Uterus (tissue), 4 donors: ENCODE results near the gene OR11H6. TPM values are rescaled to one million over a fixed set of nuclear protein-coding genes. Genes with fewer than 3 reads are reported as not detected.
"Not testable (repeated sequence)": the region's sequence is repeated elsewhere in the genome, so short reads cannot be mapped to it uniquely, and the experiment has no call there.

Experiments used
- DNase-seq, 2 donors: peaks; one replicate each; pipeline ENCODE4 v3.0.0-alpha.2; 2019 to 2020
- H3K27ac ChIP-seq, 2 donors: fragments of 200-600 bp; sonication (generic); 1 replicate in 1 of 2; 2 replicates in 1 of 2; pipeline ENCODE4 v1.5.1; 2016 to 2018
- H3K27me3 ChIP-seq, 2 donors: fragments of 200-600 bp; sonication (generic); one replicate each; pipeline ENCODE4 v1.5.1; 2018 to 2019; ENCODE audit warnings: control low read depth in 1 of 2
- H3K36me3 ChIP-seq, 2 donors: fragments of 200-600 bp; sonication (generic); one replicate each; pipeline ENCODE4 v1.5.1; 2019; ENCODE audit warnings: control low read depth in 1 of 2
- H3K4me1 ChIP-seq, 2 donors: fragments of 200-600 bp; sonication (generic); one replicate each; pipeline ENCODE4 v1.5.1; 2018 to 2019; ENCODE audit warnings: control low read depth in 1 of 2
- H3K4me3 ChIP-seq, 2 donors: fragments of 200-600 bp; sonication (generic); 1 replicate in 1 of 2; 2 replicates in 1 of 2; pipeline ENCODE4 v1.5.1; 2018 to 2019; ENCODE audit warnings: mild to moderate bottlenecking in 1 of 2
- H3K9me3 ChIP-seq, 2 donors: fragments of 200-600 bp; sonication (generic); one replicate each; pipeline ENCODE4 v1.5.1; 2019; ENCODE audit warnings: control low read depth in 1 of 2
- POLR2A ChIP-seq, 2 donors: fragments of 450-650 bp; IDR thresholded peaks; one replicate each; pipeline ENCODE4 v1.6.1; 2016; ENCODE audit warnings: antibody characterized with exemption in 2 of 2, mild to moderate bottlenecking in 1 of 2, moderate library complexity in 1 of 2
- intact Hi-C: fragments of 100-400 bp; cut with DNase I; formaldehyde crosslinking; loops from one replicate; pipeline ENCODE4 v1.15.1; 2023; ENCODE audit warnings: low total_unique reads
- total RNA-seq, 4 donors: library from RNA; depleted of rRNA in 3 of 4; stranded (reverse); fragments of >200 nt in 3 of 4; gene quantifications; one replicate each; pipeline versions ENCODE4 v1.1.0 to v1.2.4, GENCODE V29; 2014 to 2023
- TF ChIP-seq, protein P1 (sequence below), 4 experiments: fragments of 200-600 bp in 2 of 4; fragments of 450-650 bp in 2 of 4; sonication (generic) in 2 of 4; IDR thresholded peaks; one replicate each; pipeline ENCODE4 v1.5.1; 2016 to 2019; ENCODE audit warnings: antibody characterized with exemption in 4 of 4, mild to moderate bottlenecking in 2 of 4, moderate library complexity in 1 of 4
- donor health status: DM: yes; HTN: yes; CAD: no.

OR11H6 gene
- not detected for total RNA-seq

- intact Hi-C loops: no loop called here
- DNase-seq: no peak
- no peaks in the 10 kb centered on the region for H3K36me3 ChIP-seq
Measured at GRCh38 chr14:20223410-20223809, at the start of gene OR11H6. Gene OR11H6 (plus strand): TSS chr14:20223710. CDS start chr14:20223710, 0 bp downstream.

GRCh38 chr14:20174205-20174604 is 49.3 kb upstream of the OR11H6 start:
- H3K9me3 ChIP-seq, DNase-seq, H3K36me3 ChIP-seq, H3K4me3 ChIP-seq, H3K27ac ChIP-seq, H3K4me1 ChIP-seq, intact Hi-C loops, H3K27me3 ChIP-seq: not testable (repeated sequence)

More at GRCh38 chr14:20223410-20223809, at the start of gene OR11H6:
- Histone ChIP-seq H3K9me3 (no peaks in the 10 kb centered on the region), H3K4me3 (no peak within 1 kb of the TSS), H3K4me1 (no peaks in the 10 kb centered on the region), H3K27ac (no peak within 1 kb of the TSS), H3K27me3 (no peaks in the 10 kb centered on the region)
- no peak for TF ChIP-seq POLR2A (IDR thresholded peaks at IDR 0.05)
- TF ChIP-seq, protein P1, sequence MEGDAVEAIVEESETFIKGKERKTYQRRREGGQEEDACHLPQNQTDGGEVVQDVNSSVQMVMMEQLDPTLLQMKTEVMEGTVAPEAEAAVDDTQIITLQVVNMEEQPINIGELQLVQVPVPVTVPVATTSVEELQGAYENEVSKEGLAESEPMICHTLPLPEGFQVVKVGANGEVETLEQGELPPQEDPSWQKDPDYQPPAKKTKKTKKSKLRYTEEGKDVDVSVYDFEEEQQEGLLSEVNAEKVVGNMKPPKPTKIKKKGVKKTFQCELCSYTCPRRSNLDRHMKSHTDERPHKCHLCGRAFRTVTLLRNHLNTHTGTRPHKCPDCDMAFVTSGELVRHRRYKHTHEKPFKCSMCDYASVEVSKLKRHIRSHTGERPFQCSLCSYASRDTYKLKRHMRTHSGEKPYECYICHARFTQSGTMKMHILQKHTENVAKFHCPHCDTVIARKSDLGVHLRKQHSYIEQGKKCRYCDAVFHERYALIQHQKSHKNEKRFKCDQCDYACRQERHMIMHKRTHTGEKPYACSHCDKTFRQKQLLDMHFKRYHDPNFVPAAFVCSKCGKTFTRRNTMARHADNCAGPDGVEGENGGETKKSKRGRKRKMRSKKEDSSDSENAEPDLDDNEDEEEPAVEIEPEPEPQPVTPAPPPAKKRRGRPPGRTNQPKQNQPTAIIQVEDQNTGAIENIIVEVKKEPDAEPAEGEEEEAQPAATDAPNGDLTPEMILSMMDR (IDR thresholded peaks at IDR 0.05): no peak

- no peak overlapping the region for H3K27ac ChIP-seq
- no peak for DNase-seq
- H3K4me3 ChIP-seq: no peak overlapping the region
- H3K27me3 ChIP-seq: no peaks in the 10 kb centered on the region
- TF ChIP-seq, protein P1 (IDR thresholded peaks at IDR 0.05): no peak
- no peak for TF ChIP-seq POLR2A (IDR thresholded peaks at IDR 0.05)
- no peaks in the 10 kb centered on the region for H3K4me1 ChIP-seq
- intact Hi-C loops: no loop called here
- no peaks in the 10 kb centered on the region for H3K9me3 ChIP-seq
- H3K36me3 ChIP-seq: no peaks in the 10 kb centered on the region
Measured at GRCh38 chr14:20176330-20176729, 47.2 kb upstream of the OR11H6 start.

DNA sequence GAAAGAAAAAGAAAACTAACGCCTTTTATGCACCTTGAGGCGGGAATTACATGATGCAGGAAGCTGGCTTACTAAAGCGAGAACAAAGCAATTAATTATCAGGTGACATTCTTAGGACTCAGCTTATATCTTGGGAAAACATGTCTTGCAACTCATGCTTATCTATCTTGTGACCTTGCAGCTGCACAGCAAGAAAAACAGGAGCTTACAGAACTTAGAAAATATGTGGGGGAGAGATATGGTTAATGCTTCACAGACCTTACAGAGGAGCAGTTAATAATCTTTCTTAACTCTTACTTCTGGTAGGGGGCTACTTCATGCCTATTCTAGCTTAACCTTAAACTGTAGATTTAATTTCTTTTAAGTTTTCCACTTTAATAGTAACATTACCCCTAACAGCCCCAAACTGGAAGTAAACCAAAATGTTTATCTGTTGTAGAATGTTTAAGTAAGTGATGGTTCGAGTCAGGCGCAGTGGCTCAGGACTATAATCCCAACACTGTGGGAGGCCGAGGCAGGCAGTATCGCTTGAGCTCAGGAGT is 46.0 kb upstream of the OR11H6 start:
- H3K36me3 ChIP-seq: no peaks in the 10 kb centered on the region

DNA sequence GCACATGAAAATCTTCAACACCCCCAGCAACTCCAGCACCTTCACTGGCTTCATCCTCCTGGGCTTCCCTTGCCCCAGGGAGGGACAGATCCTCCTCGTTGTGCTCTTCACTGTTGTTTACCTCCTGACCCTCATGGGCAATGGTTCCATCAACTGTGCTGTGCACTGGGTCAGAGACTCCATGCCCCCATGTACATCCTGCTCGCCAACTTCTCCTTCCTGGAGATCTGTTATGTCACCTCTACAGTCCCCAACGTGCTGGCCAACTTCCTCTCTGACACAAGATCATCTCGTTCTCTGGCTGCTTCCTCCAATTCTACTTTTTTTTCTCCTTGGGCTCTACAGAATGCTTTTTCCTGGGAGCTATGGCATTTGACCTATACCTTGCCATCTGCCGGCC is 44.3 kb upstream of the OR11H6 start:
- intact Hi-C loops: no loop called here
- Histone ChIP-seq H3K4me3 (no peak overlapping the region), H3K9me3 (no peaks in the 10 kb centered on the region), H3K27ac (no peak overlapping the region), H3K4me1 (no peaks in the 10 kb centered on the region), H3K27me3 (no peaks in the 10 kb centered on the region), H3K36me3 (no peaks in the 10 kb centered on the region)
- DNase-seq: no peak
- no peak for TF ChIP-seq POLR2A (IDR thresholded peaks at IDR 0.05)
- TF ChIP-seq, protein P1 (IDR thresholded peaks at IDR 0.05): no peak

More for the DNA sequence above, 46.0 kb upstream of the OR11H6 start:
- no peak overlapping the region for H3K4me3 ChIP-seq
- intact Hi-C loops: no loop called here
- no peak for TF ChIP-seq POLR2A (IDR thresholded peaks at IDR 0.05)
- TF ChIP-seq, protein P1 (IDR thresholded peaks at IDR 0.05): no peak
- no peaks in the 10 kb centered on the region for H3K27me3 ChIP-seq
- no peak for DNase-seq
- H3K4me1 ChIP-seq: no peaks in the 10 kb centered on the region
- H3K9me3 ChIP-seq: no peaks in the 10 kb centered on the region
- H3K27ac ChIP-seq: no peak overlapping the region

DNA sequence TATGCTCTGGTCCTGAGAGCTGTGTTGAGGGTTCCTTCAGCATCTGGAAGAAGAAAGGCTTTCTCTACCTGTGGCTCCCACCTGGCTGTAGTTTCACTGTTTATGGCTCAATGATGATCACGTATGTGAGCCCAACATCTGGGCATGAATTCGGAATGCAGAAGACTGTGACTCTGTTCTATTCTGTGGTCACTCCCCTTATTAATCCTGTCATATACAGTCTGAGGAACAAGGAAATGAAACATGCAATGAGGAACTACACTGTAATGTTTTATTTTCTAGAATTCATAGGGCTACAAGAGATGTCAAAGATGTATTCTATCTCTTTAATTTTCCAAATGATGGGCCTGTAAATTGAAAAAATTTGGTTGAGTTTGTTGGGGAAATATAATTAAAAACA is 43.6 kb upstream of the OR11H6 start:
- Histone ChIP-seq H3K36me3 (no peaks in the 10 kb centered on the region), H3K9me3 (no peaks in the 10 kb centered on the region), H3K27me3 (no peaks in the 10 kb centered on the region), H3K4me1 (no peaks in the 10 kb centered on the region), H3K4me3 (no peak overlapping the region), H3K27ac (no peak overlapping the region)
- TF ChIP-seq, protein P1 (IDR thresholded peaks at IDR 0.05): no peak
- TF ChIP-seq POLR2A (IDR thresholded peaks at IDR 0.05): no peak
- intact Hi-C loops: no loop called here
- DNase-seq: no peak
